Measurements from ENCODE around the gene TAX1BP3.

The TAX1BP3 gene

DNA sequence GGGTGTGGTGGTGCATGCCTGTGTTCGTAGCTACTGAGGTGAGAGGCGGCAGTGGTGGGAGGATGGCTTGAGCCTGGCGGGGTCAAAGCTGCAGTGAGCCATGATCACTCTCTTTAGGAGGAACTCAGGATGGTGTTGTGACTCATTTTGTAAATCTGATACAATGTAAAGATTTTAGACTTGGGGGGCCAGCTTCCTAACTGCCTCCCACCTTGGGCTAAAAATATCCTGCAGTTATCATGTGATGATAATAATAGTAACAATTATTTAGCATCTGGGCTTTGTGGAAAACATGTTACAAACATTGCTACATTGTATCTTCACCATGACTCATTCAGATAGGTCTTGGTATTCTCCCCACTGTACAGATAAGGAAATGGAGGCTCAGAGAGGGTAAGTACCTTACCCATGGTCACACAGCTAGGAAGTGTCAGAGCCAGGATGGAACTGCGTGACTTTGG, 24.5 kb downstream of the TAX1BP3 start:
- TF ChIP-seq, protein P1, sequence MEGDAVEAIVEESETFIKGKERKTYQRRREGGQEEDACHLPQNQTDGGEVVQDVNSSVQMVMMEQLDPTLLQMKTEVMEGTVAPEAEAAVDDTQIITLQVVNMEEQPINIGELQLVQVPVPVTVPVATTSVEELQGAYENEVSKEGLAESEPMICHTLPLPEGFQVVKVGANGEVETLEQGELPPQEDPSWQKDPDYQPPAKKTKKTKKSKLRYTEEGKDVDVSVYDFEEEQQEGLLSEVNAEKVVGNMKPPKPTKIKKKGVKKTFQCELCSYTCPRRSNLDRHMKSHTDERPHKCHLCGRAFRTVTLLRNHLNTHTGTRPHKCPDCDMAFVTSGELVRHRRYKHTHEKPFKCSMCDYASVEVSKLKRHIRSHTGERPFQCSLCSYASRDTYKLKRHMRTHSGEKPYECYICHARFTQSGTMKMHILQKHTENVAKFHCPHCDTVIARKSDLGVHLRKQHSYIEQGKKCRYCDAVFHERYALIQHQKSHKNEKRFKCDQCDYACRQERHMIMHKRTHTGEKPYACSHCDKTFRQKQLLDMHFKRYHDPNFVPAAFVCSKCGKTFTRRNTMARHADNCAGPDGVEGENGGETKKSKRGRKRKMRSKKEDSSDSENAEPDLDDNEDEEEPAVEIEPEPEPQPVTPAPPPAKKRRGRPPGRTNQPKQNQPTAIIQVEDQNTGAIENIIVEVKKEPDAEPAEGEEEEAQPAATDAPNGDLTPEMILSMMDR (IDR thresholded peaks at IDR 0.05; ENCODE audit: low read depth, low read length) = no peak
- TF ChIP-seq EZH2phosphoT487 (IDR thresholded peaks at IDR 0.05; ENCODE audit: low read depth) = no peak
- Histone ChIP-seq H3K4me1 (ENCODE audit: low read length) (peaks cover 16% of the 10 kb centered on the region), H2AFZ (ENCODE audit: low read depth, low read length) (no peak overlapping the region), H3K9me3 (ENCODE audit: insufficient read depth, low read length) (no peaks in the 10 kb centered on the region), H3K9ac (ENCODE audit: low read length) (no peak overlapping the region), H3K79me2 (ENCODE audit: low read length) (no peaks in the 10 kb centered on the region), H3K4me3 (ENCODE audit: low read length) (no peak overlapping the region), H3K36me3 (replicated peaks; ENCODE audit: low read depth, low read length) (no peaks in the 10 kb centered on the region), H4K20me1 (ENCODE audit: insufficient read depth, low read length) (no peaks in the 10 kb centered on the region), H3K27me3 (ENCODE audit: low read depth, low read length) (no peaks in the 10 kb centered on the region), H3K4me2 (ENCODE audit: low read length) (no peak overlapping the region), H3K27ac (ENCODE audit: low read length) (no peak overlapping the region)

DNA sequence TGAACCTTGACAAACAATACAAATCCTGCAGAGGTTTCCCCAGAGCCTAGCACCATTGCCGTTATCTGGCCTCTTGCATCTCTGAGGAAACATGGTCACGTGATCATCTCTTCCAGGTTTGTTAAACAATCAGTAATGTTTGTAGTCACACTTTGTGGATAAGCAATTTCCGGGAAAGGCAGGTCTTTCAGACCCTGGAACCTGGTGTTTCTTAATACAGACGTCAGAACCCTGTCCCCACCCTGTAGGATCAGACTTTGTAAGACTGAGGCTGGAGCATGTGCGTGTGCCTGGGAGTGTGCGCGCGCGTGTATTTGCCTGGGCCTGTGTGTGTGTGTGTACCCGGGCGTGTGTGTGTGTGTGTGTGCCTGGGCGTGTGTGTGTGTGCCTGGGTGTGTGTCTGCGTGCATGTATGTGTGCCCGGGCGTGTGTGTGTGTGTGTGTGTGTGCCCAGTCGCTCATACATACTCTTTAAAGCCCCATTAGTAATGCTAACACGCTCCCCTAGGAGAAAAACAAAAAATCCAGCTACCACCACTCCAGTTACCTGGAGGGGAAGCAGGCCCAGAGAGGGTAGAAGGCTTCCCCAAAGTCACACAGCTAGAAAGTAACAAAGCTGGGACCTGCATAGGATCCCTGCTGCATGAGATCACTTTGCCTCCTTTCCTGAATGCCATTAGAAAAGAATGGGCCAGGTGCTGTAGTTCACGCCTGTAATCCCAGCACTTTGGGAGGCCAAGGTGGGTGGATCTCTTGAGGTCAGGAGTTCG, 26.5 kb downstream of the TAX1BP3 start:
- Histone ChIP-seq H3K79me2 (ENCODE audit: low read length) (no peaks in the 10 kb centered on the region), H3K27me3 (ENCODE audit: low read depth, low read length) (no peaks in the 10 kb centered on the region), H3K4me2 (ENCODE audit: low read length) (no peak overlapping the region), H3K9ac (ENCODE audit: low read length) (no peak overlapping the region), H3K9me3 (ENCODE audit: insufficient read depth, low read length) (no peaks in the 10 kb centered on the region), H2AFZ (ENCODE audit: low read depth, low read length) (no peak overlapping the region), H3K36me3 (replicated peaks; ENCODE audit: low read depth, low read length) (no peaks in the 10 kb centered on the region), H3K27ac (ENCODE audit: low read length) (no peak overlapping the region), H3K4me1 (ENCODE audit: low read length) (peaks cover 16% of the 10 kb centered on the region), H3K4me3 (ENCODE audit: low read length) (no peak overlapping the region), H4K20me1 (ENCODE audit: insufficient read depth, low read length) (no peaks in the 10 kb centered on the region)
- TF ChIP-seq, protein P1 (IDR thresholded peaks at IDR 0.05; ENCODE audit: low read depth, low read length) = no peak
- TF ChIP-seq EZH2phosphoT487 (IDR thresholded peaks at IDR 0.05; ENCODE audit: low read depth) = no peak

DNA sequence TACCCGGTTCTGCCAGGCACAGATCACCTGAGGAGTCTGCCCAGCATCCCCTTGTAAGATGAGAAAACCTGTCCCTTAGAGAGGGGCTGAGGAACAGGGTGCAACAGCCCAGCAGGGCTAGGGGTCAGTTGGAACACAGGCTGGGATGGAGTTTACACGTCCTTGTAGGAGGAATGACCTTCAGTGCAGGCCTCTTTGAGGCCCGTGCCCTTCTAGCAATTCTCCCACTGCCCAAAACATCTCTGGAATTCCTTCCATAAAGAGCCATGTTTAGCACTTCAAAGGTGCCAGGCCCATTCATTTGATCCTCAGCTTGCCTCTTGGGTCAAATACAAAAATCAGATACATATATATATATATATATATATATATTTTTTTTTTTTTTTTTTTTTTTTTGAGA, 27.4 kb downstream of the TAX1BP3 start:
- no peak overlapping the region for H3K4me3 ChIP-seq (ENCODE audit: low read length)
- no peaks in the 10 kb centered on the region for H3K27me3 ChIP-seq (ENCODE audit: low read depth, low read length)
- H3K9ac ChIP-seq (ENCODE audit: low read length) = no peak overlapping the region
- no peak overlapping the region for H2AFZ ChIP-seq (ENCODE audit: low read depth, low read length)
- no peaks in the 10 kb centered on the region for H3K36me3 ChIP-seq (replicated peaks; ENCODE audit: low read depth, low read length)
- no peaks in the 10 kb centered on the region for H4K20me1 ChIP-seq (ENCODE audit: insufficient read depth, low read length)
- no peak overlapping the region for H3K27ac ChIP-seq (ENCODE audit: low read length)
- peaks cover 12% of the 10 kb centered on the region for H3K4me1 ChIP-seq (ENCODE audit: low read length)
- no peaks in the 10 kb centered on the region for H3K9me3 ChIP-seq (ENCODE audit: insufficient read depth, low read length)
- no peak for TF ChIP-seq EZH2phosphoT487 (IDR thresholded peaks at IDR 0.05; ENCODE audit: low read depth)
- TF ChIP-seq, protein P1 (IDR thresholded peaks at IDR 0.05; ENCODE audit: low read depth, low read length) = no peak
- H3K79me2 ChIP-seq (ENCODE audit: low read length) = no peaks in the 10 kb centered on the region
- no peak overlapping the region for H3K4me2 ChIP-seq (ENCODE audit: low read length)

DNA sequence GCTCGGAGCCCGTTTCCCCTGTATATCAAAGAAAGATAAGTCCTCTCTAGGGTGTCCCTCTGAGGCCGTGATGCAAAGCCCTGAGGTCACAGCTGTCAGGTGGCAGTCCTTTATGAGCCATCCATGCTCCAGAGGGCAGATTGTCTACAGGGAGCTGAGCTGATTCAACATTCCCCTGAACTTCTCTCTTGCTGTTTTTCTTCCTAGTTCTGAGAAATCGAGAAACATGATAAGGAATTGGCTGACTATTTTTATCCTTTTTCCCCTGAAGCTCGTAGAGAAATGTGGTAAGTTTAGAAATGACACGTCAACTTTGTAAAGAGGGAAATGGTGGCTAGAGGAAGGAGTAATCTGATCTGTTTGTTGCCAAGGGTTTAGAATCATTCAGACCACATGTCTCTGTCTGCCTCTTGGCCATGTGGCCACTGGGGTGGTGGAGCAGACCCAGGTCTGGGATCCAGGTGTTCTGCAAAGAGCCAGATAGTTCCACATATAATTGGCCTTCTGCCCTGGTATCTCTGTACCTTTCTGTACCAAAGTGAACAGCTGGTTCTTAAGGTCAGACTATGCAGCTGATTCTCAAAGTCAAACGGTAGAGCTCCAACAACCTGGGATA, 28.3 kb downstream of the TAX1BP3 start:
- Histone ChIP-seq H4K20me1 (ENCODE audit: insufficient read depth, low read length) (no peaks in the 10 kb centered on the region), H3K4me3 (ENCODE audit: low read length) (no peak overlapping the region), H3K27ac (ENCODE audit: low read length) (no peak overlapping the region), H3K4me2 (ENCODE audit: low read length) (peak overlapping the region; percentile 9; the same call in 1 of the 2 replicates), H3K9ac (ENCODE audit: low read length) (no peak overlapping the region), H2AFZ (ENCODE audit: low read depth, low read length) (no peak overlapping the region), H3K79me2 (ENCODE audit: low read length) (no peaks in the 10 kb centered on the region), H3K4me1 (ENCODE audit: low read length) (peaks cover 8% of the 10 kb centered on the region), H3K27me3 (ENCODE audit: low read depth, low read length) (no peaks in the 10 kb centered on the region), H3K9me3 (ENCODE audit: insufficient read depth, low read length) (no peaks in the 10 kb centered on the region), H3K36me3 (replicated peaks; ENCODE audit: low read depth, low read length) (no peaks in the 10 kb centered on the region)
- no peak for TF ChIP-seq EZH2phosphoT487 (IDR thresholded peaks at IDR 0.05; ENCODE audit: low read depth)
- TF ChIP-seq, protein P1 (IDR thresholded peaks at IDR 0.05; ENCODE audit: low read depth, low read length) = no peak

Measured in OCI-LY3 (cell line).